Naive B cell (primary cell): Measurements from ENCODE around the gene TBXA2R. TPM values are rescaled to one million over a fixed set of nuclear protein-coding genes. Genes with fewer than 3 reads are reported as not detected.

Experiments
- ATAC-seq, 2 donors: fragments of 150-1000 bp; cut with Tn5 transposase; 2 replicates each; pipeline ENCODE4 v1.10.0; 2021; ENCODE audit warnings: low read depth in 2 of 2, mild to moderate bottlenecking in 2 of 2, moderate library complexity in 2 of 2
- DNase-seq: peaks from one replicate; pipeline ENCODE4 v3.0.0; 2022
- H3K27ac Mint-ChIP-seq, 6 donors: one replicate each; pipeline ENCODE4 v1.8.0; 2020 to 2022; ENCODE audit warnings: mild to moderate bottlenecking in 6 of 6, mixed read lengths in 6 of 6, moderate library complexity in 5 of 6, inconsistent platforms in 2 of 6
- H3K27me3 Mint-ChIP-seq, 3 donors: one replicate each; pipeline ENCODE4 v1.8.0; 2021 to 2022; ENCODE audit warnings: mixed read lengths in 3 of 3, mild to moderate bottlenecking in 1 of 3
- H3K36me3 Mint-ChIP-seq, 2 donors: one replicate each; pipeline ENCODE4 v1.8.0; 2020 to 2022; ENCODE audit warnings: mixed read lengths in 2 of 2, inconsistent platforms in 1 of 2, mild to moderate bottlenecking in 1 of 2
- H3K4me1 Mint-ChIP-seq, 3 donors: one replicate each; pipeline ENCODE4 v1.8.0; 2020 to 2022; ENCODE audit warnings: mixed read lengths in 3 of 3, inconsistent platforms in 1 of 3, mild to moderate bottlenecking in 1 of 3, moderate library complexity in 1 of 3
- H3K4me3 Mint-ChIP-seq, 8 donors: one replicate each; pipeline ENCODE4 v1.8.0; 2020 to 2022; ENCODE audit warnings: mild to moderate bottlenecking in 8 of 8, mixed read lengths in 8 of 8, moderate library complexity in 8 of 8, inconsistent platforms in 2 of 8
- H3K9me3 Mint-ChIP-seq, 7 donors: one replicate each; pipeline ENCODE4 v1.8.0; 2020 to 2022; ENCODE audit warnings: mixed read lengths in 7 of 7, mild to moderate bottlenecking in 5 of 7, inconsistent platforms in 2 of 7, moderate library complexity in 1 of 7
- polyA plus RNA-seq, 6 donors: library from polyadenylated mRNA; unstranded; fragments of 300-500 nt; fragmentation: Illumina TruSeq; gene quantifications; one replicate each; pipeline ENCODE4 v1.2.3, GENCODE V29; 2021; ENCODE audit warnings: low read depth in 6 of 6

TBXA2R gene
- polyA plus RNA-seq, 6 donors from 2014 or later = 15.9 to 32.5 (median 22.7) TPM

DNA sequence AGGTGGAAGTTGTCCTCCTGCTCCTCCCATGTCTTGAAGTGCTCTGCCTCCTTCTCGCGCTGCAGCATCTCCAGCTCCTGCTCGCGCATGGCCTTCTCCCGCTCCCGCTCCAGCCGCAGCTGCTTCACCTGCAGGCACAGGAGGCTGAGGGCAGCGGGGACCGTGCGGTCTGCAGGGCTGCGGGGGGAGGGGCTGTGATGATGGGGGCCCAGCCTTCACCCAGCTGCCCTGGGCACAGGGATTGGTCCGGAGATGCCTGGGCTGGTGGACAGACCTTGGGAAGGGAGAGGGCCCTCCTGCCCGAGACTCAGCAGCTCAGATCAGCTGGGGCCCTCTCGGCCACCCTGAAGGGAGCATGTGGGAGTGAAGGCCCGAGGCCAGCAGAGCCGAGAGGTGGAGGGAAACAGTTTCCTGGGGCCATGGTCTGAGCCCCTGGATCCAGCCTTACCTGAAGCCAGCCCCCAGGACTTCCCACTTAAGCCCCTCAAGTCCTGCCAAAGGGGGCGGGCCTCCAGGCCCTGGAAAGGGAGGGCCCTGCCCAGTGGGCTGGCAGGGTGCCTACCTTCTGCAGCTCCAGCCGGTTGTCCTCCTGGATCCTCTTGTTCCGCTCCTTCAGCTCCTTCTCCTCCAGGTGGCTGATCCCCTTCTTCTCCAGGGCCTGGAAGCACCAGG is 13.6 kb upstream of the TBXA2R start:
- no peak for DNase-seq
- Mint-ChIP-seq H3K4me1 (peaks cover 24 to 31% (median 30%) of the 10 kb centered on the region in 3 donors), H3K9me3 (no peaks in the 10 kb centered on the region), H3K4me3 (no peak overlapping the region), H3K27me3 (no peaks in the 10 kb centered on the region), H3K36me3 (no peaks in the 10 kb centered on the region), H3K27ac (no peak overlapping the region)
- no peak for ATAC-seq

DNA sequence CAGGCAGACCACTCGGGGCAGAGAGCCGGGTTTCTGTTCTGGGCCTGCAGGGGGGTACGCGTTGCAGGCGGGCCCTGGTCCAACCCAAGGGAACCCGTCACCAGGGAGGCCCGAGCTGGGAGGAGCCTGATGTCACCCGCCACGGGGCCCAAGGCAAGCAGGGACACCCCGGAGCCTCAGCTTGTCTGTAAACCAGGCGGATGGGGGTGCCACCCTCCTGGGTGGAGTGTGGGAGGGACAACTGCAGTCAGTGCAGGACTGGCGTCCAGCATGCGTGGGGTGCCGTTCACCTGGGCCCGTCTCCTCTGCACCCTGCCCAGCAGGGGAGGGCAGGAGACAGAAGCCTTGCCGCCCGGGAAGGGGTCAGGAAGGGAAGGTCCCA is 12.9 kb upstream of the TBXA2R start:
- no peaks in the 10 kb centered on the region for H3K36me3 Mint-ChIP-seq

DNA sequence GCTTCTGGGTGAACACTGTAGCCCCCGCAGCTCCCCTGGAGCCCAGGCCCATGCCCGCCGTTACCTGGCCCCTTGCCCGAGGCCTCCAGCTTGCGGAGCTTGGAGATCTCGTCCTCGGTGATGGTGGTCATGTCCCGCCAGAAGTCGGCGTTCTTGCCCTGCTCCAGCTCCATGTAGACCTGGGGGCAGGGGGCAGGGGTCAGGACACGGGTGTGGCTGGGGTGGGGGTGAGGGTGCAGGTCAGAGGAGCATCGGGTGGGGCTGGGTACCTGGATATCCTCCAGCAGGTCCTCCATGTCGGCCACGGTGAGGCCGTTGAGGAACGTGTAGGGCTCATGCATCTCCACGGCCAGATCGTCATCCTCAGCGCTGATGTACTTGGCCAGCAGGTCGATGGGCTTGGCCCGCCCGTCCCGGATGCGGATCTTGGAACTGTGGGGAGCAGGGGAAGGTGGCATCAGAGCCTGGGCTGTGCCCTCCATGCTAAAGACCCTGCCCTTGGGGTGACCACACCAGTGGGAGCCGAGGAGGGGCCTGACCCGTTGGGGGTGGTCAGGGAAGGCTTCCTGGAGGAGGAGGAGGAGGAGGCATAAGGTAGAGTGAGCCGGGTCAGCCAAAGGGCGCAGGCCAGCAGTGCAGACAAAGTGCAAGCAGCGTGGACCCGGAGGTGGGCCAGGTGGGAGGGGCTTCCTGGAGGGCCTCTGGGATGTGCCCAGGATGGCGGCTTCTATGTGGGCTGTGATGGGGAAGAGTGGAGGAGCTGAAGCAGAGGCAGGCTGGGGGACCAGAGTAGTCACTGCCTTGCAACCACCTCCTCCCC is 12.3 kb upstream of the TBXA2R start:
- Mint-ChIP-seq H3K27me3 (no peaks in the 10 kb centered on the region), H3K4me3 (no peak overlapping the region), H3K9me3 (no peaks in the 10 kb centered on the region), H3K27ac (no peak overlapping the region), H3K4me1 (peaks cover 17 to 24% (median 20%) of the 10 kb centered on the region in 3 donors), H3K36me3 (no peaks in the 10 kb centered on the region)
- DNase-seq (no peak), ATAC-seq (no peak)

More for the DNA sequence above, 12.9 kb upstream of the TBXA2R start:
- DNase-seq (no peak), ATAC-seq (no peak)
- Mint-ChIP-seq H3K27ac (no peak overlapping the region), H3K9me3 (no peaks in the 10 kb centered on the region), H3K4me1 (peaks cover 23 to 30% (median 26%) of the 10 kb centered on the region in 3 donors), H3K27me3 (no peaks in the 10 kb centered on the region), H3K4me3 (no peak overlapping the region)

DNA sequence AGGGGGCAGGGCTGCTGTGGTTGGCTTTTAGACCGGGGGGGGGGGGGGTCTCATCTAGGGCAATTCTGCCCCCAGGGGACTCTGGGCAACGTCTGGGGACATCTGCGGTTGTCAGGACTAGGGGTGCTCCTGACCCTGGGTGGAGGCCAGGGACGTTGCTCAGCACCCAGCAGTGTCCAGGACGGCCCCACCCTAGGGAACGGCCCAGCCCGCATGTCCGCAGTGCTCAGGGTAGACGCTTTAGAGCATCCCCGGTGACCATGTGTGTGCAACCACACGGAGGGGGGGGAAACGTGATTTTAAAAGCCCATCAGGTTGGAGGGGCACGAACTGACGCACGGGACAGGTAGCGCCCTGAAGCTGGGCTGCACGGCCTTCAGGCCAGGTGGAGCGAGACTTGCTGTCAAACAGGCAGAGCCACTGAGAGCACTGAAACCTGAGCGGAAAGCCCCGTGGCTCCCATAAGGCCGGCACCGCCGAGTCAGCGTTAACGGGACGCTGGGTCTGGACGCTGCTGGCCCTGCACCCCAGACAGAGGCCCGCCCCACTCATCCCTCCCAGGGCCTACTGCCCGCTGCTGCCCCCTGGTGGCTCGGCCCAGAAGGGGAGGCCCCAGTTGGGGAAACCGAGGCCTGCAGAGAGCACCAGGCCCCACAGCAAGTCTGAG is 11.6 kb upstream of the TBXA2R start:
- Mint-ChIP-seq H3K4me1 (peaks cover 16 to 22% (median 19%) of the 10 kb centered on the region in 3 donors), H3K36me3 (no peaks in the 10 kb centered on the region), H3K27me3 (no peaks in the 10 kb centered on the region), H3K4me3 (peak overlapping the region in 3 of 8 donors; percentile 2 to 53 (median 48)), H3K27ac (peak overlapping the region in 1 of 6 donors; percentile 69), H3K9me3 (no peaks in the 10 kb centered on the region)
- peak; percentile 64 to 73 for ATAC-seq
- DNase-seq = peak; percentile 58

DNA sequence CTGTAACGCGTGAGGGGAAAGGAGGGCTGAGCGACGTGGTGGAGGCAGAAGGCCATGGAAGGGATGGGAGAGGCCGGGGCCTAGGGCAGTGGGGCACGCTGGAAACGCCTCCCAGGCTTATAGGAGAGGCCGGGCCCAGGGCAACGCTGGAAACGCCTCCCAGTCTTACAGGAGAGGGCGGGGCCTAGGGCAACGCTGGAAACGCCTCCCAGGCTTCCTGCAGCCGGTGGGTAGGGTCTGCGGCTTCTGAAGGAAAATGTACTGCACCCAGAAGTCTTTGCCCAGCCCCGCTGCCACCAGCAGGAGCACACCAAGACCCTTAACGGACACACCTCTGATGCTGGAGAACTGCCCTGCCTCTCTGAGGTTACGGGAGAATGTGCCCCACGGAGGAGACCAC is 10.8 kb upstream of the TBXA2R start:
- no peaks in the 10 kb centered on the region for H3K27me3 Mint-ChIP-seq
- no peaks in the 10 kb centered on the region for H3K36me3 Mint-ChIP-seq
- peak overlapping the region in 5 of 8 donors; percentile 29 to 74 (median 42) for H3K4me3 Mint-ChIP-seq
- no peaks in the 10 kb centered on the region for H3K9me3 Mint-ChIP-seq
- peaks cover 16 to 22% (median 17%) of the 10 kb centered on the region in 3 donors for H3K4me1 Mint-ChIP-seq
- peak overlapping the region in 4 of 6 donors; percentile 3 to 76 (median 70) for H3K27ac Mint-ChIP-seq
- DNase-seq = no peak
- ATAC-seq = peak in 1 of 2 donors; percentile 23

DNA sequence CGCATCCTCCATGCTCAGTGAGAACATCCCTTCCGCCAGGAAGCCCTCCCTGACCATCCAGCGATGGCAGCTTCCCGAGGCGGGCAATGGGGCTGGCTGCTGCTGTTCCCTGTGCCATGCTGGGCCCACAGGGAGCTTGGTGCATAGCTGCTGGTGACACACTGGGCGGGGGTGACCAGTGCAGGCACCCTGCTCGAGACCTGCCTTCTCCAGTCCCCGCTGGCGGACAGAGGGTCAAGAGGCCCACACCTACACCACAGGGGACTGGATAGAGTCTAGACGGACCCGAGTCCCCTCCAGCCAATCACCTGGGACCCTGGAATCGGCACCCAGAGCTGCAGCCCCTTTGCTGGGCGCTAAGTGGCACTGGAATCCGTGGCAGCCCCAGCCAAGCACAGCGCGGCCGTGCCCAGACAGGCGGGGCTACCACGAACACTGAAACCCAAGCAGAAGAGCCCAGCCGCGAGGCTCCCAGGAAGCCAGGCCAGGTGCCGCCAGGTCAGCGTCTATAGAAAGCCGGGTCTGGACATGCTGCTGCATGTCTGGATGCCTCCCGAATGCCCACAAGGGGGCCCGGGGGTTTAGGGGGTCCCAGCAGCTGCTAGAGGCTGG is 9.0 kb upstream of the TBXA2R start:
- peak overlapping the region in 1 of 6 donors; percentile 81 for H3K27ac Mint-ChIP-seq
- no peaks in the 10 kb centered on the region for H3K27me3 Mint-ChIP-seq
- peaks cover 13 to 17% (median 17%) of the 10 kb centered on the region in 3 donors for H3K4me1 Mint-ChIP-seq
- ATAC-seq (no peak), DNase-seq (no peak)
- no peaks in the 10 kb centered on the region for H3K36me3 Mint-ChIP-seq
- H3K4me3 Mint-ChIP-seq = no peak overlapping the region
- H3K9me3 Mint-ChIP-seq = no peaks in the 10 kb centered on the region

DNA sequence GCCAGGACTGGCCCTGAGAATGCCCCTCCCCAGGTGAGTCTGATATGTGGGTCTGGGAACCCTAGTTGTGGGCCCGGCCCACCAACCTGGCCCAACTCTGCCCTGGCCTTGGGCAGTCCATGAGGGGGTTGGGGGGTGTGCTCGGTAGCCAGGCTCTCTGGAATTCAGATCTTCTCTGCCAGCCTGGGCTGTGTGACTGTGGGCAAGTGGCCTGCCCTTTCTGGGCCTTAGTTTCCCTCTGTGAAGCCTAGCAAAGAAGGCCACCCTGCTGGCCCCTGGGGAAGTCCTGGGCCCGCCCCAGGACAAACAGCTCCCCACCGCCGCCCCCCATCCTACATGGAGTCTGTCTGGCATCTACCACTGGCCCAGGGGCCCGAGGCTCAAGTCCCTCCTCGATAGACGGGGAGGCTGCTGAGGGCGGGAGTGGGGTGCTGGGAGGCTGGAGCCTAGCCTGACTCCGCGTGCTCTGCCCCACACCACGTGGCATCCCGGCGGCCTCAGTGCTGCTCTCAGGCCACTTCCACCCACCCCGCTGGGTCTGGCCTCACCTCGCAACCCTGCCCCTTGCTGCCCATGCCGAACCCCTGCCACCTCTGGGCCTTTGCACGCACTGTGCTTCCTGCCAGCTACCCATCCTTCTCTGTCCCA is 8.3 kb upstream of the TBXA2R start:
- Mint-ChIP-seq H3K27ac (peak overlapping the region in 1 of 6 donors; percentile 81), H3K27me3 (no peaks in the 10 kb centered on the region), H3K36me3 (no peaks in the 10 kb centered on the region), H3K4me3 (no peak overlapping the region), H3K9me3 (no peaks in the 10 kb centered on the region), H3K4me1 (peaks cover 13 to 17% (median 17%) of the 10 kb centered on the region in 3 donors)
- no peak for ATAC-seq
- no peak for DNase-seq

DNA sequence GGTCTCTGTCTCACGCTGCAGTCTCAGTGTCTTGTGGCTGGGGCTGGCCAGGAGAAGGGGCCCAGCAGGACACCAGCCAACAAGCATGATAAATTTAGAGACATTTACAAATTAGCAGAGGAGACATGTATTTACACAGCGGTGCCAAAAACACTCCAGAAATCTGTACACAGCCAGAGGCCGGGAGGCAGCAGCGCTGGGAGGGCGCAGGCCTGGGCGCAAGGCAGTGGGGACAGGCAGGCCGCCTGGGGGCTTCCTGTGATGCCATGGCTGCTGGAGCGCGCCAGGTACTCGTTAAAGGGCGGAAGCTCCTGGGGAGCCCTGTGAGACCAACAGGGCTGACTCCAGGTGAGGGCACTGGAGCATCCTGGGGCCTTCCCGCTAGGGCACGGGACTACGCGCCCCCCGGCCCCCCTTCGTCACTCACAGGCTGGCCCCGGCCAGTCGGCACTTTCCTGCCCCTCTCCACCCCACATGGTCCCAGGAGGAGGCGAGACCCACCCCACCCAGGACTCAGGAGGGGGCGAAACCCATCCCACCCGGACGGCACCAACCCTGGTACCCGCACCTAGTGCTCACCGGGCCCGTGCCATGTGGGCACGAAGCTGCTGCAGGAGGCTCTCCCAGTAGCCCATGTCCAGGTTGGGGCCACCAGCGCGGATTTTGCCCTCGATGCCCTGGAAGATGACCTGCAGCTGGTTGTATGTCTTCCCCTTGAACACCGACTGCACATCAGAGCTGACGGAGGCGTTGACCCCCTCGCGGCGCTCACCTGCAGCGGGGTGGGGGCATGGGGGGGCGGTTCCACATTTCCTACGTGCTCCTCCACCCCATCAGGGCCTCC is 7.4 kb upstream of the TBXA2R start:
- no peak overlapping the region for H3K4me3 Mint-ChIP-seq
- H3K27me3 Mint-ChIP-seq = no peaks in the 10 kb centered on the region
- no peak overlapping the region for H3K27ac Mint-ChIP-seq
- H3K36me3 Mint-ChIP-seq = no peaks in the 10 kb centered on the region
- H3K4me1 Mint-ChIP-seq = peaks cover 16 to 20% (median 17%) of the 10 kb centered on the region in 3 donors
- H3K9me3 Mint-ChIP-seq = no peaks in the 10 kb centered on the region
- no peak for ATAC-seq
- no peak for DNase-seq

DNA sequence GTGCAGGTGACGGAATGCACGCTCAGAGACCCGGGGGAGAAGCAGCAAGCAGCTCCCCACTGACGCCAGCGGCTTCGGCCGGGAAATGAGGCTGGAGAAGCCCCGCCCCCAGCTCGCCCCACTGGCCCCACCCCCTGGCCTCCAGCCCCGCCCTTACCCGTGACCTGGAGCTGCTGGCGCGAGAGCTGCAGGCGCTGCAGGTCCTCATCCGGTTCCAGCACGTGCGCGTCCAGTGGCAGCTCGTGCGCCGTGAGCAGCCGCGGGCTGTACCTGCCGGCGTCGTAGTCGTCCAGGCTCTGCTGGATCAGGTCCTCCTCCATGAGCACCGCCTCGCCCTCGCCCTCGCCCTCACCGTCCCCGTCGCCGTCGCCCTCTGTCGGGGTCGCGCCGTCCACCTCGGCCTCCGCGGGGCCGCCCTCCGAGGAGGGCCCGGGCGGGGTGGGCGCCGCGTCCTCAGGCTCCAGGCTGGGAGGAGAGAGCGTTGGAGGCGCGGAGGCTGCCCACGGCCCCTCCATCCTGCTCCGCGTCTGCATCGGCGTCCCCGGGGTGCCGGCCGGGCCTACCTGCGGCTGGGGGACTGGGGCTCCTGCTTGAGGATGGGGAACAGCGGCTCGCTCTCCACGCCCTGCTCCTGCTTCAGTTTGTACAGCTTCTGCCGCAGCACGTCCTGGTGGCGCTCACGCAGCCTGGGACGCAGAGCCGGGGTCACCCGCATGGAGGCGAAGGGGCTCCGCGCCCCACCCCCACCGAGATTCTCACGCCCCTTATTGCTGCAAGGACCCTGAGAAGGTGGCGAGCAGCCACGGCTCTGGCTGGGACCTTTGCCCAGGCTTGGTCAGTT is 6.4 kb upstream of the TBXA2R start:
- no peak overlapping the region for H3K4me3 Mint-ChIP-seq
- no peak for ATAC-seq

DNA sequence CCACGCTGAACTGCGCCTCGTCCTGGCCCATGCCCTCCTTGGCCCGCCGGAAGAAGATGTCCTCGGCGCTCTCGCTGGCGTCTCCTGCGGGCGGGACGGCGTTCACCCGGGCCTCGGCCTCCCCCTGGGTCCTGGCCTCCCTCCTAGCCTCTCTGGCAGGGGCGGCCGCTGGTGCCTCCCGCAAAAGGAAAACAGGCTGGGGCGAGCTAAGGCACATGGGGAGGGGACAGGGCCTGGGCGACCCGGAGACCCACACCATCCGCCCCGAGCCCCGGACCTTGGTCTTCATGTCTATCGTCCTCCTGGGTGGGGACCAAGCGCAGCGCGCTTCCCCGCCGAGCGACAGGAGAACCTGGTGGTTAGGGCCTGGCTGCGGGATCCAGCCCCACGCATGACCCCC is 5.7 kb upstream of the TBXA2R start:
- Mint-ChIP-seq H3K9me3 (no peaks in the 10 kb centered on the region), H3K36me3 (no peaks in the 10 kb centered on the region), H3K27ac (no peak overlapping the region), H3K4me1 (peaks cover 17 to 21% (median 18%) of the 10 kb centered on the region in 3 donors), H3K4me3 (no peak overlapping the region), H3K27me3 (no peaks in the 10 kb centered on the region)
- DNase-seq (no peak), ATAC-seq (no peak)

More for the DNA sequence above, 6.4 kb upstream of the TBXA2R start:
- Mint-ChIP-seq H3K9me3 (no peaks in the 10 kb centered on the region), H3K36me3 (no peaks in the 10 kb centered on the region), H3K27ac (no peak overlapping the region), H3K4me1 (peaks cover 17 to 20% (median 19%) of the 10 kb centered on the region in 3 donors), H3K27me3 (no peaks in the 10 kb centered on the region)
- DNase-seq = no peak

DNA sequence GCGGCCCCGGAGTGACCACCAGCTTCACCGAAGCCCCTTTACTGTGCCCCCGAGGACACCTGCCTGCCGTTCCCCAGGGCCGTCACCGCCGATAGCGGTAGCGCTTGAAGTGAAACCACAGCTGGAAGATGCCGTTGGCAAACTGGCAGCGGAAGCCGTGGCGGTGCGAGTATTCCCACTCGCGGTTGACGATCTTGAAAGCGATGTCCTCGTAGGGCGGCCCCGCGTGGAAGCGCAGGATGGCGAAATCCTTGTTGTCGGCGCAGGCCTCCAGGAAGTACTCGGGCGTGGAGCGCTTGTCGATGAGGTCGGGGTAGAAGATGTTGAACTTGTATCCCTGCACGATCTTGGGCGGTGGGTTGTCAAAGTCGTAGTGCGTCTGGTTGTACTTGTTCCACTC is 5.2 kb upstream of the TBXA2R start:
- no peaks in the 10 kb centered on the region for H3K9me3 Mint-ChIP-seq
- H3K4me1 Mint-ChIP-seq = peaks cover 16 to 20% (median 18%) of the 10 kb centered on the region in 3 donors
- ATAC-seq (no peak), DNase-seq (no peak)
- no peaks in the 10 kb centered on the region for H3K27me3 Mint-ChIP-seq
- H3K36me3 Mint-ChIP-seq = no peaks in the 10 kb centered on the region
- no peak overlapping the region for H3K4me3 Mint-ChIP-seq
- no peak overlapping the region for H3K27ac Mint-ChIP-seq
